ENCODE results near the gene LDB2.

LDB2 gene

GRCh38 chr4:16503421-16504100, 394.9 kb downstream of the LDB2 start:
- H3K4me3 ChIP-seq (ENCODE audit: low read depth, low read length) = no peak overlapping the region
- DNase-seq (ENCODE audit: low read depth) = no peak
- TF ChIP-seq MAX (IDR thresholded peaks at IDR 0.05; ENCODE audit: low read depth, low read length) (no peak), CTCF (IDR thresholded peaks at IDR 0.05; ENCODE audit: low read depth, low read length) (no peak), POLR2A (IDR thresholded peaks at IDR 0.05; ENCODE audit: extremely low read depth, insufficient read length) (no peak), MYC (IDR thresholded peaks at IDR 0.05; ENCODE audit: low read depth, low read length) (no peak)

- H3K4me3 ChIP-seq (ENCODE audit: low read depth, low read length) = no peak overlapping the region
- no peak for DNase-seq (ENCODE audit: low read depth)
- no peak for TF ChIP-seq POLR2A (IDR thresholded peaks at IDR 0.05; ENCODE audit: extremely low read depth, insufficient read length)
- TF ChIP-seq MYC (IDR thresholded peaks at IDR 0.05; ENCODE audit: low read depth, low read length) = no peak
- no peak for TF ChIP-seq CTCF (IDR thresholded peaks at IDR 0.05; ENCODE audit: low read depth, low read length)
- no peak for TF ChIP-seq MAX (IDR thresholded peaks at IDR 0.05; ENCODE audit: low read depth, low read length)
Measured at GRCh38 chr4:16498978-16499377, 399.5 kb downstream of the LDB2 start.

GRCh38 chr4:16496501-16496900, 401.9 kb downstream of the LDB2 start:
- no peak for TF ChIP-seq CTCF (IDR thresholded peaks at IDR 0.05; ENCODE audit: low read depth, low read length)
- no peak for TF ChIP-seq POLR2A (IDR thresholded peaks at IDR 0.05; ENCODE audit: extremely low read depth, insufficient read length)
- TF ChIP-seq MYC (IDR thresholded peaks at IDR 0.05; ENCODE audit: low read depth, low read length) = no peak
- no peak for TF ChIP-seq MAX (IDR thresholded peaks at IDR 0.05; ENCODE audit: low read depth, low read length)
- no peak for DNase-seq (ENCODE audit: low read depth)
- H3K4me3 ChIP-seq (ENCODE audit: low read depth, low read length) = no peak overlapping the region

GRCh38 chr4:16492872-16493271, 405.6 kb downstream of the LDB2 start:
- DNase-seq (ENCODE audit: low read depth) = no peak
- no peak for TF ChIP-seq MYC (IDR thresholded peaks at IDR 0.05; ENCODE audit: low read depth, low read length)
- H3K4me3 ChIP-seq (ENCODE audit: low read depth, low read length) = no peak overlapping the region

GRCh38 chr4:16489226-16489625, 409.2 kb downstream of the LDB2 start:
- DNase-seq (ENCODE audit: low read depth) = no peak
- H3K4me3 ChIP-seq (ENCODE audit: low read depth, low read length) = no peak overlapping the region
- TF ChIP-seq MYC (IDR thresholded peaks at IDR 0.05; ENCODE audit: low read depth, low read length) (no peak), POLR2A (IDR thresholded peaks at IDR 0.05; ENCODE audit: extremely low read depth, insufficient read length) (no peak), MAX (IDR thresholded peaks at IDR 0.05; ENCODE audit: low read depth, low read length) (no peak), CTCF (IDR thresholded peaks at IDR 0.05; ENCODE audit: low read depth, low read length) (no peak)

- TF ChIP-seq MYC (IDR thresholded peaks at IDR 0.05; ENCODE audit: low read depth, low read length) (no peak), POLR2A (IDR thresholded peaks at IDR 0.05; ENCODE audit: extremely low read depth, insufficient read length) (no peak), MAX (IDR thresholded peaks at IDR 0.05; ENCODE audit: low read depth, low read length) (no peak), CTCF (IDR thresholded peaks at IDR 0.05; ENCODE audit: low read depth, low read length) (no peak)
- no peak overlapping the region for H3K4me3 ChIP-seq (ENCODE audit: low read depth, low read length)
- no peak for DNase-seq (ENCODE audit: low read depth)
Measured at GRCh38 chr4:16488084-16488483, 410.4 kb downstream of the LDB2 start.
